ENCODE data around the gene FBXL17.
A peak's percentile ranks its signal among the peaks of the same experiment; 100 is the strongest.

FBXL17 gene

GRCh38 chr5:108260117-108260857 lies 121.6 kb downstream of the FBXL17 start:
- ChIA-PET CTCF (interaction anchor here (0.5 to 5.0 kb wide), 47 partner anchors 8 to 1330 kb away, joined by 3 to 73 read pairs (median 4); partner anchors contain the start of gene FBXL17), POLR2A (interaction anchor here (0.7 kb wide), 1 partner anchor 118 kb away, joined by 3 read pairs; no protein-coding TSS in a partner anchor)
- no peaks in the 10 kb centered on the region for H3K9me3 ChIP-seq (ENCODE audit: control insufficient read depth, insufficient read depth, low read depth, low read length)
- H3K36me3 ChIP-seq (ENCODE audit: control insufficient read depth in 2 of 2, insufficient read depth in 1 of 2, low read length in 2 of 2) = no peaks in the 10 kb centered on the region
- H3K27ac ChIP-seq (ENCODE audit: extremely low read depth, low read depth, low read length) = no peak overlapping the region
- H3K4me1 ChIP-seq (ENCODE audit: control insufficient read depth, insufficient read depth, low read length) = peaks cover 11% of the 10 kb centered on the region
- H3K4me3 ChIP-seq (ENCODE audit: low read depth, low read length) = no peak overlapping the region
- no peak for TF ChIP-seq HOXD13 (CRISPR knock-in tag; IDR thresholded peaks at IDR 0.05; ENCODE audit: borderline replicate concordance)
- no peak for TF ChIP-seq ZNF10 (tag by site-specific recombination; IDR thresholded peaks at IDR 0.05)
- TF ChIP-seq GLI2 (tag by site-specific recombination; IDR thresholded peaks at IDR 0.05; ENCODE audit: borderline replicate concordance, low read depth) = no peak
- peak; percentile 95 for TF ChIP-seq ZNF654 (tag by site-specific recombination; IDR thresholded peaks at IDR 0.05; ENCODE audit: low read depth)
- no peak for TF ChIP-seq ZNF362 (tag by site-specific recombination; IDR thresholded peaks at IDR 0.05)
- TF ChIP-seq ZNF394 (tag by site-specific recombination; IDR thresholded peaks at IDR 0.05; ENCODE audit: borderline replicate concordance) = no peak
- TF ChIP-seq ZSCAN30 (tag by site-specific recombination; IDR thresholded peaks at IDR 0.05) = peak; percentile 51; the same call in 1 of the 2 replicates
- no peak for TF ChIP-seq ZNF518A (tag by site-specific recombination; conservative IDR thresholded peaks at IDR 0.05; ENCODE audit: low read depth)
- no peak for TF ChIP-seq SCRT2 (tag by site-specific recombination; IDR thresholded peaks at IDR 0.05)
- peak; percentile 74 for TF ChIP-seq CTCF (tag by site-specific recombination; IDR thresholded peaks at IDR 0.05)
- TF ChIP-seq ZNF660 (tag by site-specific recombination; IDR thresholded peaks at IDR 0.05) = peak; percentile 76
- no peak for TF ChIP-seq PATZ1 (tag by site-specific recombination; IDR thresholded peaks at IDR 0.05)
- TF ChIP-seq ZFP3 (tag by site-specific recombination; IDR thresholded peaks at IDR 0.05; ENCODE audit: low read depth) = no peak
- no peak for TF ChIP-seq HOXA7 (CRISPR knock-in tag; IDR thresholded peaks at IDR 0.05; ENCODE audit: borderline replicate concordance)
- TF ChIP-seq BCL11B (tag by site-specific recombination; IDR thresholded peaks at IDR 0.05; ENCODE audit: low read depth) = no peak
- TF ChIP-seq OVOL3 (tag by site-specific recombination; IDR thresholded peaks at IDR 0.05) = no peak
- TF ChIP-seq ZNF707 (tag by site-specific recombination; IDR thresholded peaks at IDR 0.05) = no peak
- TF ChIP-seq ZNF140 (tag by site-specific recombination; IDR thresholded peaks at IDR 0.05) = 0 out of 2 replicates have a peak, but pooled peaks have one; percentile 20
- no peak for TF ChIP-seq PRDM1 (tag by site-specific recombination; IDR thresholded peaks at IDR 0.05)
- no peak for TF ChIP-seq KLF9 (tag by site-specific recombination; IDR thresholded peaks at IDR 0.05; ENCODE audit: low read depth)
- no peak for TF ChIP-seq ZNF791 (tag by site-specific recombination; IDR thresholded peaks at IDR 0.05)
- TF ChIP-seq ZBTB17 (tag by site-specific recombination; IDR thresholded peaks at IDR 0.05) = peak; percentile 74
- TF ChIP-seq TRIM28 (IDR thresholded peaks at IDR 0.05; ENCODE audit: borderline replicate concordance, low read length) = no peak
- no peak for TF ChIP-seq ZNF366 (tag by site-specific recombination; conservative IDR thresholded peaks at IDR 0.05)
- TF ChIP-seq ZNF398 (tag by site-specific recombination; IDR thresholded peaks at IDR 0.05) = no peak
- TF ChIP-seq ZNF335 (tag by site-specific recombination; conservative IDR thresholded peaks at IDR 0.05) = no peak
- no peak for TF ChIP-seq GLI4 (tag by site-specific recombination; IDR thresholded peaks at IDR 0.05)
